ENCODE measurements around the gene PTTG1IP2.

Gene PTTG1IP2

GRCh38 chr7:90511776-90512175 is 42.3 kb downstream of the PTTG1IP2 start:
- no peaks in the 10 kb centered on the region for H3K9me3 Mint-ChIP-seq
- DNase-seq (no peak), ATAC-seq (no peak)
- no peak overlapping the region for H3K4me3 Mint-ChIP-seq
- no peaks in the 10 kb centered on the region for H3K27me3 Mint-ChIP-seq
- no peaks in the 10 kb centered on the region for H3K4me1 Mint-ChIP-seq
- no peak overlapping the region for H3K27ac Mint-ChIP-seq

GRCh38 chr7:90512821-90513254 is 43.4 kb downstream of the PTTG1IP2 start:
- no peaks in the 10 kb centered on the region for H3K9me3 Mint-ChIP-seq
- ATAC-seq, result no peak
- no peaks in the 10 kb centered on the region for H3K4me1 Mint-ChIP-seq
- H3K27me3 Mint-ChIP-seq, result peaks cover 8% of the 10 kb centered on the region
- no peak overlapping the region for H3K27ac Mint-ChIP-seq
- DNase-seq, result no peak
- no peak overlapping the region for H3K4me3 Mint-ChIP-seq

- ATAC-seq (no peak), DNase-seq (no peak)
- Mint-ChIP-seq H3K27me3 (peaks cover 8% of the 10 kb centered on the region), H3K9me3 (no peaks in the 10 kb centered on the region), H3K4me1 (no peaks in the 10 kb centered on the region), H3K27ac (no peak overlapping the region), H3K4me3 (no peak overlapping the region)
These were observed 46.8 kb downstream of the PTTG1IP2 start for GRCh38 chr7:90516257-90516656.

- DNase-seq (no peak), ATAC-seq (no peak)
- Mint-ChIP-seq H3K27me3 (peaks cover 8% of the 10 kb centered on the region), H3K4me3 (no peak overlapping the region), H3K27ac (no peak overlapping the region), H3K9me3 (no peaks in the 10 kb centered on the region), H3K4me1 (no peaks in the 10 kb centered on the region)
These were observed 49.2 kb downstream of the PTTG1IP2 start for GRCh38 chr7:90518630-90519029.

GRCh38 chr7:90520484-90520883 is 51.0 kb downstream of the PTTG1IP2 start:
- Mint-ChIP-seq H3K27ac (no peak overlapping the region), H3K27me3 (peaks cover 8% of the 10 kb centered on the region)

GRCh38 chr7:90530263-90530662 is 60.8 kb downstream of the PTTG1IP2 start:
- Mint-ChIP-seq H3K4me3 (no peak overlapping the region), H3K4me1 (no peaks in the 10 kb centered on the region), H3K27me3 (peaks cover 23% of the 10 kb centered on the region), H3K9me3 (no peaks in the 10 kb centered on the region), H3K27ac (no peak overlapping the region)
- ATAC-seq (no peak), DNase-seq (no peak)

More at GRCh38 chr7:90520484-90520883, 51.0 kb downstream of the PTTG1IP2 start:
- ATAC-seq (no peak), DNase-seq (no peak)
- H3K4me1 Mint-ChIP-seq, result no peaks in the 10 kb centered on the region
- no peak overlapping the region for H3K4me3 Mint-ChIP-seq
- no peaks in the 10 kb centered on the region for H3K9me3 Mint-ChIP-seq

- H3K27ac Mint-ChIP-seq, result no peak overlapping the region
- H3K4me3 Mint-ChIP-seq, result no peak overlapping the region
- no peaks in the 10 kb centered on the region for H3K4me1 Mint-ChIP-seq
- no peak for DNase-seq
- no peak for ATAC-seq
- H3K9me3 Mint-ChIP-seq, result no peaks in the 10 kb centered on the region
- H3K27me3 Mint-ChIP-seq, result peaks cover 23% of the 10 kb centered on the region
These were observed 62.9 kb downstream of the PTTG1IP2 start for GRCh38 chr7:90532231-90532929.

GRCh38 chr7:90536449-90536848 is 67.0 kb downstream of the PTTG1IP2 start:
- no peak for ATAC-seq
- Mint-ChIP-seq H3K27ac (no peak overlapping the region), H3K4me3 (no peak overlapping the region), H3K9me3 (peaks cover 0 to 5% of the 10 kb centered on the region in 2 donors), H3K4me1 (no peaks in the 10 kb centered on the region), H3K27me3 (peaks cover 16% of the 10 kb centered on the region)
- no peak for DNase-seq

- DNase-seq (no peak), ATAC-seq (no peak)
- H3K27ac Mint-ChIP-seq, result no peak overlapping the region
- peaks cover 15% of the 10 kb centered on the region for H3K27me3 Mint-ChIP-seq
- H3K4me3 Mint-ChIP-seq, result no peak overlapping the region
- no peaks in the 10 kb centered on the region for H3K4me1 Mint-ChIP-seq
- peaks cover 0 to 5% of the 10 kb centered on the region in 2 donors for H3K9me3 Mint-ChIP-seq
These were observed 69.0 kb downstream of the PTTG1IP2 start for GRCh38 chr7:90538405-90538804.

- no peak overlapping the region for H3K4me3 Mint-ChIP-seq
- H3K27ac Mint-ChIP-seq, result no peak overlapping the region
- ATAC-seq, result no peak
- no peaks in the 10 kb centered on the region for H3K4me1 Mint-ChIP-seq
- H3K9me3 Mint-ChIP-seq, result peaks cover 0 to 5% of the 10 kb centered on the region in 2 donors
- H3K27me3 Mint-ChIP-seq, result peaks cover 6% of the 10 kb centered on the region
- DNase-seq, result no peak
These were observed 71.0 kb downstream of the PTTG1IP2 start for GRCh38 chr7:90540406-90540805.

GRCh38 chr7:90551036-90551435 is 81.6 kb downstream of the PTTG1IP2 start:
- H3K9me3 Mint-ChIP-seq, result peaks cover 0 to 12% of the 10 kb centered on the region in 2 donors
- ATAC-seq, result no peak
- peaks cover 36% of the 10 kb centered on the region for H3K27me3 Mint-ChIP-seq
- no peak overlapping the region for H3K4me3 Mint-ChIP-seq
- DNase-seq, result no peak
- no peaks in the 10 kb centered on the region for H3K4me1 Mint-ChIP-seq
- H3K27ac Mint-ChIP-seq, result no peak overlapping the region

GRCh38 chr7:90552521-90552920 is 83.1 kb downstream of the PTTG1IP2 start:
- Mint-ChIP-seq H3K27ac (no peak overlapping the region), H3K4me3 (no peak overlapping the region), H3K4me1 (no peaks in the 10 kb centered on the region), H3K9me3 (peaks cover 0 to 10% of the 10 kb centered on the region in 2 donors), H3K27me3 (peaks cover 44% of the 10 kb centered on the region)
- ATAC-seq (no peak), DNase-seq (no peak)

- Mint-ChIP-seq H3K9me3 (no peaks in the 10 kb centered on the region), H3K4me1 (no peaks in the 10 kb centered on the region), H3K4me3 (no peak overlapping the region), H3K27me3 (peaks cover 16% of the 10 kb centered on the region), H3K27ac (no peak overlapping the region)
- DNase-seq (no peak), ATAC-seq (no peak)
These were observed 91.3 kb downstream of the PTTG1IP2 start for GRCh38 chr7:90560730-90561129.
